Prostate gland (tissue), 2 donors: ENCODE measurements around the gene PRB3.

Experiments
- CTCF ChIP-seq, 4 experiments: fragments of 200-600 bp in 2 of 4; fragments of 450-650 bp in 2 of 4; sonication (generic) in 2 of 4; IDR thresholded peaks; 1 replicate in 3 of 4; 2 replicates in 1 of 4; pipeline ENCODE4 v1.5.1; 2016 to 2019; ENCODE audit warnings: antibody characterized with exemption in 4 of 4, mild to moderate bottlenecking in 2 of 4, moderate library complexity in 2 of 4
- POLR2A ChIP-seq: fragments of 450-650 bp; IDR thresholded peaks from one replicate; pipeline ENCODE4 v1.6.1; 2016; ENCODE audit warnings: antibody characterized with exemption, mild to moderate bottlenecking
- POLR2AphosphoS5 ChIP-seq: sonication (generic); formaldehyde crosslinking; IDR thresholded peaks from one replicate; pipeline ENCODE4 v1.6.1; 2017; ENCODE audit warnings: antibody characterized with exemption

- TF ChIP-seq CTCF (IDR thresholded peaks at IDR 0.05) (no peak), POLR2AphosphoS5 (no peak), POLR2A (no peak)
Observed at GRCh38 chr12:11238275-11238674, 31.2 kb downstream of the PRB3 start.
